Motor neuron (in vitro differentiated cells): ENCODE results near the gene CUL2. TPM values are rescaled to one million over a fixed set of nuclear protein-coding genes. Genes with fewer than 3 reads are reported as not detected.
"Not testable (repeated sequence)": the region's sequence is repeated elsewhere in the genome, so short reads cannot be mapped to it uniquely, and the experiment has no call there.

Experiments used
- ATAC-seq, 8 experiments: fragments of 200-7000 bp; cut with Tn5 transposase; replicated peaks in 6 of 8; 2 replicates each; pipeline ENCODE4 v1.8.0; 2021; ENCODE audit warnings: mild to moderate bottlenecking in 8 of 8, moderate library complexity in 8 of 8
- H3K27ac ChIP-seq, 2 donors: fragments of 250-450 bp; sonication (Bioruptor Pico); 2 replicates each; pipeline ENCODE4 v1.9.0; 2021; ENCODE audit warnings: antibody characterized with exemption in 2 of 2, mild to moderate bottlenecking in 2 of 2, moderate library complexity in 1 of 2
- H3K4me1 ChIP-seq, 2 donors: fragments of 250-450 bp; sonication (Bioruptor Pico); replicated peaks in 1 of 2; 2 replicates each; pipeline ENCODE4 v1.6.1; 2021; ENCODE audit warnings: antibody characterized with exemption in 2 of 2, mild to moderate bottlenecking in 2 of 2, moderate library complexity in 1 of 2
- H3K4me3 ChIP-seq, 5 donors: fragments of 250-450 bp; sonication (Bioruptor Pico); 2 replicates each; pipeline ENCODE4 v1.9.0; 2021; ENCODE audit warnings: antibody characterized with exemption in 5 of 5, mild to moderate bottlenecking in 5 of 5, moderate library complexity in 4 of 5
- WGBS, 10 experiments: fragments of 450-650 bp; shearing (Covaris generic); methylation state at CpG; one replicate each; pipeline ENCODE4 v1.0.0; 2022; 5-methylcytosine and 5-hydroxymethylcytosine counted together
- in situ Hi-C, 9 experiments: fragments of 400-800 bp; cut with MboI; loops; one replicate each; pipeline ENCODE4 v1.15.0; 2021; ENCODE audit warnings: low sequenced_read_pairs in 9 of 9, low pct_unique_long_range_greater_than_20kb in 2 of 9; ENCODE audit not compliant: unreplicated experiment in 9 of 9
- total RNA-seq, 8 experiments: library from RNA; unstranded; fragments of 300-600 nt; gene quantifications; 2 replicates each; pipeline versions ENCODE4 v1.2.3 to v1.2.4, GENCODE V29; 2022

CUL2 gene
- total RNA-seq, 8 experiments from 2014 or later, result 19.9 to 35.5 (median 30.2) TPM

GRCh38 chr10:34985823-34986222, 104.3 kb downstream of the CUL2 start:
- 40 to 100% (median 95%) methylated on average over 1 to 2 of the region's 2 CpGs; no CpG with 5 or more reads in 4 of the 10 experiments for WGBS, 10 experiments
- in situ Hi-C loops, result no loop called here
- Histone ChIP-seq H3K4me1 (no peaks in the 10 kb centered on the region), H3K4me3 (no peak overlapping the region), H3K27ac (no peak overlapping the region)
- peak in 4 of 8 experiments; percentile 28 to 83 (median 73) for ATAC-seq

DNA sequence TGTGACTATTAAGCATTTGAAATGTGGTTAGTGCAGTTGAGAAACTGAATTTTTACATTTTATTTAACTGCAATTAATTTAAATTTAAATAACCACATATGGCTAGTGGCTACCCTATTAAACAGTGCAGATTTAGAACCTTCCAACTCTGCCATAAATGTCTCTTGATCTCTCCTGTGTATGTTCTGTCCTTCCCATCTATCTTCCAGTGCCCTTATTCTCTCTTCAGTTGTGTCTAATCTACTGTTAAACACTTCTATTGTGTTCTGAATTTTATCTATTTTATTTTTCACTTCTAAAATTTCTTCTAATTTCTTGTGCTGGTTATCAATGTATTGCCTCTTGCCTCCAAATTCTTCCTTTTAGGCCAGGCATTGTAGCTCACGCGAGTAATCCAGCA, 105.0 kb downstream of the CUL2 start:
- no peak for ATAC-seq
- Histone ChIP-seq H3K27ac (no peak overlapping the region), H3K4me3 (no peak overlapping the region), H3K4me1 (no peaks in the 10 kb centered on the region)
- 80 to 100% (median 100%) methylated on average over 1 to 2 of the region's 2 CpGs; no CpG with 5 or more reads in 2 of the 10 experiments for WGBS, 10 experiments
- in situ Hi-C loops, result no loop called here

GRCh38 chr10:34981844-34982243, 108.3 kb downstream of the CUL2 start:
- 0 to 90% (median 70%) methylated on average over 1 to 2 of the region's 2 CpGs; no CpG with 5 or more reads in 2 of the 10 experiments for WGBS, 10 experiments
- H3K4me1 ChIP-seq, result no peaks in the 10 kb centered on the region
- in situ Hi-C loops, result no loop called here
- H3K27ac ChIP-seq, result no peak overlapping the region
- no peak overlapping the region for H3K4me3 ChIP-seq
- ATAC-seq, result peak in 3 of 8 experiments; percentile 41 to 59 (median 42)

DNA sequence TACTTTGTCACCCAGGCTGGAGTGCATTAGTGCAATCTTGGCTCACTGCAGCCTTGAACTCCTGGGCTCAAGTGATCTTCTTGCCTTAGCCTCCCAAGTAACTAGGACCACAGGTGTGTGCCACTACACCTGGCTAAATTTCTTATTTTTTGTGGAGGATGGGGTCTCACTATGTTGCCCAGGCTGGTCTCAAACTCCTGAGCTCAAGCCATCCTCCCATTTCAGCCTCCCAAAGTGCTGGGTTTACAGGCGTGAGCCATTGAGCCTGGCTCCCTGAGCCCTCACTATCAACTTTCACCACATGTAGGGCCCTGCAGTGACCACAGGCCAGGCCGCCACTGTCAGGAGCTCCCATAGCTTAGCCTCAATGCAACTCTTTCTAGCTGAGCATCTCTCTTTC, 110.2 kb downstream of the CUL2 start:
- in situ Hi-C loops, result no loop called here
- Histone ChIP-seq H3K4me3 (no peak overlapping the region), H3K4me1 (no peaks in the 10 kb centered on the region), H3K27ac (no peak overlapping the region)
- no peak for ATAC-seq
- 100% methylated on average over 1 to 2 of the region's 2 CpGs; no CpG with 5 or more reads in 8 of the 10 experiments for WGBS, 10 experiments

- no peak for ATAC-seq
- H3K4me1 ChIP-seq, result no peaks in the 10 kb centered on the region
- in situ Hi-C loops, result no loop called here
- 64 to 98% (median 86%) methylated on average over 2 to 7 of the region's 7 CpGs; no CpG with 5 or more reads in 1 of the 10 experiments for WGBS, 10 experiments
- H3K27ac ChIP-seq, result no peak overlapping the region
- no peak overlapping the region for H3K4me3 ChIP-seq
These were observed 112.1 kb downstream of the CUL2 start for GRCh38 chr10:34978080-34978479.

DNA sequence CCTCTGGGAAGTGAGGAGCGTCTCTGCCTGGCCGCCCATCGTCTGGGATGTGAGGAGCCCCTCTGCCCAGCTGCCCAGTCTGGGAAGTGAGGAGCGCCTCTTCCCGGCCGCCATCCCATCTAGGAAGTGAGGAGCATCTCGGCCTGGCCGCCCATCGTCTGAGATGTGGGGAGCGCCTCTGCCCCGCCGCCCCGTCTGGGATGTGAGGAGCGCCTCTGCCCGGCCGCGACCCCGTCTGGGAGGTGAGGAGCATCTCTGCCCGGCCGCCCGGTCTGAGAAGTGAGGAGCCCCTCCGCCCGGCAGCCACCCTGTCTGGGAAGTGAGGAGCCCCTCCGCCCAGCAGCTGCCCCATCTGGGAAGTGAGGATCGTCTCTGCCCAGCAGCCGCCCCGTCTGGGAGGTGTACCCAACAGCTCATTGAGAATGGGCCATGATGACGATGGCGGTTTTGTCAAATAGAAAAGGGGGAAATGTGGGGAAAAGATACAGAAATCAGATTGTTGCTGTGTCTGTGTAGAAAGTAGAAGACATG, 113.7 kb downstream of the CUL2 start:
- H3K27ac ChIP-seq, in situ Hi-C loops, H3K4me1 ChIP-seq, H3K4me3 ChIP-seq, ATAC-seq: not testable (repeated sequence)
- WGBS, 10 experiments, result no CpG with 5 or more reads among the region's 29 CpGs

DNA sequence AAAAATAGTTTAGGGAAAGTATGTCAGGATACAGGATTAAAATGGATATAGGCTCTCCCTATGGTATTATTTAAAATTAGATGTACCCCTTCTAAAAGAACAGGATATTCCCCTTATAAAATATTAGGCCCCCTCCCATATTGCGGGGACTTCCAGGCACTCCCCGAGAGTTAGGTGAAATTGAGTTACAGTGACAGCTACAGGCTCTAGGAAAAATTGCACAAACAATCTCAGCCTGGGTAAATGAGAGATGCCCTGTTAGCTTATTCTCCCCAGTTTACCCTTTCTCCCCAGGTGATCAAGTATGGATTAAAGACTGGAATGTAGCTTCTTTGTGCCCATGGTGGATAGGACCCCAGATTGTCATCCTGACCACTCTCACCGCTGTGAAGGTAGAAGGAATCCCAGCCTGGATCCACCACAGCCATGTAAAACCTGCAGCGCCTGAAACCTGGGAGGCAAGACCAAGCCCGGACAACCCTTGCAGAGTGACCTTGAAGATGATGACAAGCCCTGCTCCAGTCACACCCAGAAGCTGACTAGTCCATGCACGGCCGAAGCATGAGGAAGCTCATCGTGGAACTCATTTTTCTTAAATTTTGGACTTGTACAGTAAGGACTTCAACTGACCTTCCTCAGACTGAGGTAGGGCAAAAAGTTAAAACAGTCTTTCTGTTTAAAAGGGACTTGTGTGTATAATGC, 115.6 kb downstream of the CUL2 start:
- H3K4me3 ChIP-seq, ATAC-seq, H3K4me1 ChIP-seq, H3K27ac ChIP-seq: not testable (repeated sequence)
- in situ Hi-C loops, result loop anchor here in 1 of 9 experiments (25.0 kb wide), 1 partner anchor 262 kb away; no protein-coding TSS in a partner anchor
- 67 to 100% (median 80%) methylated on average over 1 to 5 of the region's 8 CpGs; no CpG with 5 or more reads in 1 of the 10 experiments for WGBS, 10 experiments

GRCh38 chr10:34973757-34974156, 116.4 kb downstream of the CUL2 start:
- 0 to 94% (median 83%) methylated on average over 1 to 3 of the region's 3 CpGs; no CpG with 5 or more reads in 6 of the 10 experiments for WGBS, 10 experiments
- in situ Hi-C loops, result loop anchor here in 1 of 9 experiments (25.0 kb wide), 1 partner anchor 261 kb away; no protein-coding TSS in a partner anchor

GRCh38 chr10:34973121-34973520, 117.0 kb downstream of the CUL2 start:
- in situ Hi-C loops, result loop anchor here in 1 of 9 experiments (25.0 kb wide), 1 partner anchor 261 kb away; no protein-coding TSS in a partner anchor
- ATAC-seq, H3K4me3 ChIP-seq, H3K4me1 ChIP-seq, H3K27ac ChIP-seq: not testable (repeated sequence)
- WGBS, 10 experiments, result 20 to 83% (median 71%) methylated on average over 1 to 6 of the region's 9 CpGs; no CpG with 5 or more reads in 3 of the 10 experiments

More at GRCh38 chr10:34973757-34974156, 116.4 kb downstream of the CUL2 start:
- H3K4me1 ChIP-seq, H3K4me3 ChIP-seq, H3K27ac ChIP-seq, ATAC-seq: not testable (repeated sequence)

- H3K4me3 ChIP-seq, H3K27ac ChIP-seq, H3K4me1 ChIP-seq, ATAC-seq: not testable (repeated sequence)
- in situ Hi-C loops, result loop anchor here in 1 of 9 experiments (25.0 kb wide), 1 partner anchor 260 kb away; no protein-coding TSS in a partner anchor
- WGBS, 10 experiments, result 80 to 100% (median 83%) methylated on average over 1 of the region's 2 CpGs; no CpG with 5 or more reads in 7 of the 10 experiments
These were observed 117.5 kb downstream of the CUL2 start for GRCh38 chr10:34972591-34972990.

- WGBS, 10 experiments, result 67 to 100% (median 84%) methylated on average over 1 to 5 of the region's 12 CpGs; no CpG with 5 or more reads in 1 of the 10 experiments
- ATAC-seq, H3K4me1 ChIP-seq, H3K4me3 ChIP-seq, H3K27ac ChIP-seq: not testable (repeated sequence)
- in situ Hi-C loops, result loop anchor here in 1 of 9 experiments (25.0 kb wide), 1 partner anchor 259 kb away; no protein-coding TSS in a partner anchor
These were observed 118.4 kb downstream of the CUL2 start for GRCh38 chr10:34971606-34972334.

GRCh38 chr10:34969171-34969570, 121.0 kb downstream of the CUL2 start:
- ATAC-seq, result no peak
- H3K27ac ChIP-seq, result no peak overlapping the region
- in situ Hi-C loops, result loop anchor here in 1 of 9 experiments (25.0 kb wide), 1 partner anchor 257 kb away; no protein-coding TSS in a partner anchor
- 91 to 100% (median 94%) methylated on average over 2 to 11 of the region's 17 CpGs; no CpG with 5 or more reads in 4 of the 10 experiments for WGBS, 10 experiments
- H3K4me3 ChIP-seq, result no peak overlapping the region
- peaks cover 0 to 12% of the 10 kb centered on the region in 2 donors for H3K4me1 ChIP-seq
